Frontal cortex (tissue), 4 donors: ENCODE results near the gene PITPNB. TPM values are rescaled to one million over a fixed set of nuclear protein-coding genes. Genes with fewer than 3 reads are reported as not detected.

Source experiments
- DNase-seq, 2 donors: peaks; one replicate each; pipeline ENCODE4 v3.0.0; 2012; ENCODE audit warnings: low spot score in 2 of 2
- FAIRE-seq: peaks from 2 replicates; lab custom pipeline; 2012; peaks lifted over from hg19 to GRCh38; lab: Jason Lieb, UNC
- total RNA-seq: library from RNA; depleted of rRNA; stranded (reverse); fragments of >200 nt; gene quantifications from one replicate; pipeline ENCODE4 v1.2.3, GENCODE V29; 2014
- donor health status: control.
- donor health status: control.
- donor health status: control.

The PITPNB gene
- total RNA-seq, 1 donor from 2014 or later, result 39.1 TPM

- no peak for DNase-seq
Observed at GRCh38 chr22:27866135-27867084, 52.6 kb downstream of the PITPNB start.

GRCh38 chr22:27865496-27865895 lies 53.6 kb downstream of the PITPNB start:
- FAIRE-seq (no peak), DNase-seq (no peak)

More at GRCh38 chr22:27866135-27867084, 52.6 kb downstream of the PITPNB start:
- FAIRE-seq, result no peak

DNA sequence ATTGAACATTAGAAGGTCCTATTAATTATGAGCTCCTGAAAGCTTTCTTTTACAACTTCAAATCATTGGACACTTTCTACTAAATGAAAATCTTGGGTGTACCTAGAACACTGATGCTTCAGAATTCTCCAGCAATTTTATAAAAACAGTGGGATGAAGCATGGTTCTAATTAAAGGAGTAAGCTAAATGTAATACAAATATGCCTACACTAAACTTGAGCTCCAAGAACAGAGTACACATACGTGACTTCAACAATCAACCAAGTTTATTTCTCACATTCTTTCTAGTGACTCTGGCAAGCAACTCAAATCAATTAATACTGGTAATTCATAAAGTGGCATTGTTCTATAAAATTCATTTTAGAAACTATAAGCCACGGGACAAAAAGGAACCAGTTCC lies 55.5 kb downstream of the PITPNB start:
- DNase-seq, result no peak
- no peak for FAIRE-seq

DNA sequence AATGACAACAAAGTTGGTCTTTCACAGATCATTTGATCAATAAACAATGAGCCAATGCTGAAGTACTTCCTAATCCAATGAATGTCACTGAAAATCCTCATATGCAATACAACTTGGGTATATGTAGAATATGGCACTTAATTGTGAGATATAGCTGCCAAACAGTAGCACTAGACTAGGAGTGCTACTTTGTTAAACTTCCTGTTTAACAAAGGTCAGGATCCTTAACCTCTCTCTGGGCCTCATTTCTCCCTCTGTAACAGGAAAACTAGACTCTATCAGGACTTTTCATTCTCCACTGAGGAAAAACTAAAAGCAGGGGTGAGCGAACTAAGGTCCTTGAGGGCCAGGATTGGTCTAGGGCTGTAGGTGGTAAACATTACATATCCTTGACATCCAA lies 56.1 kb downstream of the PITPNB start:
- FAIRE-seq, result no peak

GRCh38 chr22:27859336-27859735 lies 59.7 kb downstream of the PITPNB start:
- FAIRE-seq (no peak), DNase-seq (no peak)

More for the DNA sequence above, 56.1 kb downstream of the PITPNB start:
- DNase-seq, result no peak

GRCh38 chr22:27858626-27859025 lies 60.4 kb downstream of the PITPNB start:
- FAIRE-seq (no peak), DNase-seq (no peak)

DNA sequence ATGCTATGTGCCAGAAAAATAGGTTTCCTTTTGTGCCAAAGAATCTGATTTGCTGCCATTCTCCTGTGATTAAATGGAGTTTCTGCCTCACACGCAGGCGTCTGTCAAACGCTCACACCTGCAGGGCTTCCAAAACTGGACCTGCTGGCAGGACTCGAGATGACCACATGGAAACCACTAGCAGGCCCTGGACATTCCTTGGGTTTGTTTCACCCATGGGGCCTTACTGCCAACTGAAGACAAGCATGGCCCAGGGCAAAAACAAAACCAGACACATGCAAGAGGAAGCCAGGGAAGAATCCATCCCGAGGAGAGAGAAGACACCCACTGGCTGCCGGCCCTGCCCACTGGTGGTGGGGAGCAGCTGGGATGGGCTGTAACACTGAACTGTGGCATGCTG lies 61.6 kb downstream of the PITPNB start:
- DNase-seq, result no peak
- no peak for FAIRE-seq

DNA sequence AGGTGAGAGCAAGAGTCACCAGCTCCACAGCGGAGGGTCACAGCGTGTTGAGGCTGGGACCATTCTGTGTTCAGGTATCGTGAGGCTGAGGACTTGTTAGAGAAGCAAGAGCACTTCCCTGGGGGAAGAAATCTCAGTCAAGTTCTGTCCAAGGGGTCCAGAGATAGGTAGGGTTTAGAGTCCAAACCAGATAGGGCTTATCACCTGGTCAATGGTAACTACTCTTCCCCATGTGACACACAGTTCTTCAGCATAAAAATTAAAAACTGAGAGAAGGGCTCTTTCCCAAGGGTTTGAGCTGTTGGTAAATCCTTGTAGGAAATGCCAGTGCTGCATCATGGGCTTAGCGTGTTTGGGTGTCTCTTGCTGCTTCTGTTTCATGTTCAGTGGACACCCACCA lies 62.7 kb downstream of the PITPNB start:
- no peak for DNase-seq

DNA sequence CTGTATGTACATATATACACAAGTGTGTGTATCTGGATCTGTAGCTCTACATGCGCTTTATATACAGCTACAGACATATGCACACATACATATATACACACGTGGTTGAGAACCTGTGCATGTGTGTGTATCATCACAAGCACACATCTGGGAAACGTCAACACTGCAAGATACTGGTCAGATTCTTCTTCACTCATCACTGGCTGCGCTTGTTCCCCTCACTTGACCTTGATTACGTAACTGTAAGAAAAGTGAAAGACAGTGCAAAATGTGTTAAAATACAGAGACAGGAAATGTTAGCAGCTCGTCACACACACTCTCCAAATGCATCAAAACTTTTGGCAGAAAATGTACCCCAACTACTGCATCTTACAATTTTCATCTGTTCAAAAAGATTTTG lies 65.6 kb downstream of the PITPNB start:
- no peak for FAIRE-seq
- DNase-seq, result no peak

More for the DNA sequence above, 62.7 kb downstream of the PITPNB start:
- FAIRE-seq, result no peak

GRCh38 chr22:27851974-27852746 lies 66.9 kb downstream of the PITPNB start:
- DNase-seq, result no peak

GRCh38 chr22:27850000-27850521 lies 69.0 kb downstream of the PITPNB start:
- DNase-seq, result no peak
- FAIRE-seq, result no peak

More at GRCh38 chr22:27851974-27852746, 66.9 kb downstream of the PITPNB start:
- no peak for FAIRE-seq

DNA sequence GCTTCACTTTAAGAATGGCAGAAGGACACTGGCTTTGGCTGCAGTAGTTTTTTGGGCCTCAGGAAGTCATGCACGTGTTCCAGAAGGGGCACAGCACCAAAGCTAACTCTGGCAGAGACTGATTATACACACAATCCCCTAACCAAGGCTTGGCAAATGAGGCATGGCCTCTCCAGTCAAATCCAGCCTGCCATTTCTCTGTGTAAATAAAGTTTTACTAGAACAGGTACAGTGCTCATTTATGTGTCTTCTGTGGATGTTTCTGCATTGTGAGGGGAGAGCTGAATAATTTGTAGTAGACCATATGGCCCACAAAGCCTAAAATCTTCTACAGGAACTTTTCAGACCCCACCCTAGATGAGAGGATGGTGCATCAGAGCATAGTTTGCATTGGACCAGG lies 71.1 kb downstream of the PITPNB start:
- FAIRE-seq, result no peak
- DNase-seq, result no peak

- DNase-seq, result no peak
- no peak for FAIRE-seq
Observed at GRCh38 chr22:27846910-27847309, 72.1 kb downstream of the PITPNB start.

- FAIRE-seq, result no peak
- no peak for DNase-seq
Observed at GRCh38 chr22:27846248-27846757, 72.8 kb downstream of the PITPNB start.

GRCh38 chr22:27845644-27846043 lies 73.4 kb downstream of the PITPNB start:
- DNase-seq, result no peak
- FAIRE-seq, result no peak

GRCh38 chr22:27844656-27845591 lies 74.1 kb downstream of the PITPNB start:
- DNase-seq, result no peak
- FAIRE-seq, result no peak

GRCh38 chr22:27844256-27844655 lies 74.8 kb downstream of the PITPNB start:
- FAIRE-seq (no peak), DNase-seq (no peak)

GRCh38 chr22:27843441-27843840 lies 75.6 kb downstream of the PITPNB start:
- FAIRE-seq, result no peak
- no peak for DNase-seq
